ENCODE measurements around the gene TP53I13.

GRCh38 chr17:29617481-29618271 lies 49.2 kb downstream of the TP53I13 start:
- TF ChIP-seq, protein P1, sequence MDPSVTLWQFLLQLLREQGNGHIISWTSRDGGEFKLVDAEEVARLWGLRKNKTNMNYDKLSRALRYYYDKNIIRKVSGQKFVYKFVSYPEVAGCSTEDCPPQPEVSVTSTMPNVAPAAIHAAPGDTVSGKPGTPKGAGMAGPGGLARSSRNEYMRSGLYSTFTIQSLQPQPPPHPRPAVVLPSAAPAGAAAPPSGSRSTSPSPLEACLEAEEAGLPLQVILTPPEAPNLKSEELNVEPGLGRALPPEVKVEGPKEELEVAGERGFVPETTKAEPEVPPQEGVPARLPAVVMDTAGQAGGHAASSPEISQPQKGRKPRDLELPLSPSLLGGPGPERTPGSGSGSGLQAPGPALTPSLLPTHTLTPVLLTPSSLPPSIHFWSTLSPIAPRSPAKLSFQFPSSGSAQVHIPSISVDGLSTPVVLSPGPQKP (IDR thresholded peaks at IDR 0.05; ENCODE audit: borderline replicate concordance, low read depth, low read length), result no peak
- TF ChIP-seq RFX5 (IDR thresholded peaks at IDR 0.05; ENCODE audit: low read depth, low read length) (no peak), CEBPB (IDR thresholded peaks at IDR 0.05; ENCODE audit: low read depth, low read length) (no peak)

All from IMR-90 (cell line).